RWPE2 (cell line): ENCODE results near the gene ZNF628.

ENCODE experiments used
- ATAC-seq: fragments of 200-7000 bp; cut with Tn5 transposase; 3 replicates; pipeline ENCODE4 v1.9.1; 2021; ENCODE audit warnings: low read depth
- DNase-seq: peaks from one replicate; pipeline ENCODE4 v3.0.0-alpha.2; 2020; ENCODE audit warnings: low spot score
- H3K27ac ChIP-seq: fragments of 450-650 bp; 2 replicates; pipeline ENCODE4 v1.5.1; 2017; ENCODE audit warnings: mild to moderate bottlenecking; ENCODE audit not compliant: poor library complexity, severe bottlenecking
- H3K27me3 ChIP-seq: fragments of 250-450 bp; sonication (Bioruptor Pico); 2 replicates; pipeline ENCODE4 v1.5.1; 2021; ENCODE audit warnings: mild to moderate bottlenecking, moderate library complexity; ENCODE audit not compliant: insufficient read depth, poor library complexity, severe bottlenecking
- H3K36me3 ChIP-seq: fragments of 250-450 bp; sonication (Bioruptor Pico); 2 replicates; pipeline ENCODE4 v1.5.1; 2020; ENCODE audit warnings: low read depth, mild to moderate bottlenecking, moderate library complexity
- H3K4me1 ChIP-seq: fragments of 250-450 bp; sonication (Bioruptor Pico); 2 replicates; pipeline ENCODE4 v1.5.1; 2021; ENCODE audit warnings: mild to moderate bottlenecking, moderate library complexity; ENCODE audit not compliant: insufficient read depth, poor library complexity, severe bottlenecking
- H3K4me3 ChIP-seq: fragments of 250-450 bp; sonication (Bioruptor Pico); 2 replicates; pipeline ENCODE4 v1.5.1; 2021; ENCODE audit warnings: mild to moderate bottlenecking, moderate library complexity; ENCODE audit not compliant: severe bottlenecking
- H3K9me3 ChIP-seq: fragments of 250-450 bp; sonication (Bioruptor Pico); 2 replicates; pipeline ENCODE4 v1.5.1; 2021; ENCODE audit warnings: mild to moderate bottlenecking, moderate library complexity; ENCODE audit not compliant: severe bottlenecking
- CTCF ChIP-seq: fragments of 450-650 bp; IDR thresholded peaks from one replicate; pipeline ENCODE4 v1.5.1; 2017; ENCODE audit warnings: mild to moderate bottlenecking, moderate library complexity; ENCODE audit not compliant: poor library complexity, severe bottlenecking

The ZNF628 gene

GRCh38 chr19:55461259-55461973 is 15.0 kb upstream of the ZNF628 start, which contains the start of gene ISOC2:
Gene ISOC2, minus strand, starts transcription at chr19:55461642. Its CDS starts 5,156 bp downstream, at chr19:55456486.
- ATAC-seq = peak; percentile 95
- H3K4me3 ChIP-seq = peak within 1 kb of the TSS; percentile 59

DNA sequence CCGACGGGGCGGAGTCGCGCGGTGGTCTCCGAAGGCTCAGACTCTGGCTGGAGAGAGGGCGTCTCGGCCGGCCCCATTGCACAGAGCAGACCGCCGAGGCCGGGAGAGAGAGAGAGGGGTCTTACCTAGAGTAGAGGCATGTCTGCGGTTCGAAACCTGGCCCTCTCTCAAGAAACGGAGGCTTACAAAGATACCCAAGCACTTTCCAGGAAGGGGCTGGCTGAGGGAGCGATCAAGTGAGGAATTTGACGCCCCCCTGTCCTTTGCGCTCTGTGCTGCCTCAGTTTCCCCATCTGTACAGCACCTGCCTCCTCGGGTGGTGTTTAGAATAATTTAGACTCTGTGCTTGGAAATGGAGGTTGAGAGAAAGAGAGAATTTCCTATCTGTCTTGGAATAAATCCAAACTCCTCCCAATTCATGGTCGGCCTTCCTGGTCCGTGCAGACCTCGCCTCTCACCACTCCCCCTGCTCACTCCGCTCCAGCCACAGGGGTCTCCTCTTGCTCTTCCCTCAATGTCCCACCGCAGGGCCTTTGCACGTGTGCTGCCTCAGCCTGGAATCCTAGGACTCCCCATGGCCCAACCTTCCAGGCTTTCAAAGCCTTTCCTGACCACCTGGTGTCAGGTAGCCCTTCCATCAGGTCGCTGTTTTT is 14.3 kb upstream of the ZNF628 start:
- Histone ChIP-seq H3K4me1 (peaks cover 3% of the 10 kb centered on the region), H3K27me3 (no peaks in the 10 kb centered on the region), H3K27ac (no peak overlapping the region), H3K9me3 (no peaks in the 10 kb centered on the region), H3K36me3 (0 out of 2 replicates have a peak, but pooled peaks cover 3% of the 10 kb centered on the region), H3K4me3 (peak overlapping the region; percentile 59)
- no peak for DNase-seq
- TF ChIP-seq CTCF = no peak
- ATAC-seq = no peak

More at GRCh38 chr19:55461259-55461973, 15.0 kb upstream of the ZNF628 start, which contains the start of gene ISOC2:
- peak within 1 kb of the TSS; percentile 18 for H3K27ac ChIP-seq
- peak; percentile 100 for DNase-seq
- peaks cover 3% of the 10 kb centered on the region for H3K4me1 ChIP-seq
- H3K27me3 ChIP-seq = no peaks in the 10 kb centered on the region
- TF ChIP-seq CTCF = no peak
- no peaks in the 10 kb centered on the region for H3K9me3 ChIP-seq
- 0 out of 2 replicates have a peak, but pooled peaks cover 3% of the 10 kb centered on the region for H3K36me3 ChIP-seq

GRCh38 chr19:55462722-55463121 is 13.7 kb upstream of the ZNF628 start:
- ATAC-seq (no peak), DNase-seq (no peak)
- TF ChIP-seq CTCF = no peak
- no peak overlapping the region for H3K27ac ChIP-seq
- peaks cover 3% of the 10 kb centered on the region for H3K4me1 ChIP-seq
- no peak overlapping the region for H3K4me3 ChIP-seq
- no peaks in the 10 kb centered on the region for H3K9me3 ChIP-seq
- H3K27me3 ChIP-seq = no peaks in the 10 kb centered on the region
- 0 out of 2 replicates have a peak, but pooled peaks cover 3% of the 10 kb centered on the region for H3K36me3 ChIP-seq

- H3K36me3 ChIP-seq = 0 out of 2 replicates have a peak, but pooled peaks cover 3% of the 10 kb centered on the region
- TF ChIP-seq CTCF = no peak
- H3K4me1 ChIP-seq = peaks cover 3% of the 10 kb centered on the region
- H3K27ac ChIP-seq = no peak overlapping the region
- no peaks in the 10 kb centered on the region for H3K9me3 ChIP-seq
- no peaks in the 10 kb centered on the region for H3K27me3 ChIP-seq
- DNase-seq (no peak), ATAC-seq (no peak)
- no peak overlapping the region for H3K4me3 ChIP-seq
Measured at GRCh38 chr19:55463583-55464031, 12.8 kb upstream of the ZNF628 start.
